HG02870 (cell line): ENCODE results near the gene XKR3.
"Not testable (repeated sequence)": the region's sequence is repeated elsewhere in the genome, so short reads cannot be mapped to it uniquely, and the experiment has no call there.

Experiments
- ATAC-seq: cut with Tn5 transposase; IDR thresholded peaks from one replicate; pipeline ENCODE4 v1.9.1; 2021; ENCODE audit warnings: mild to moderate bottlenecking, moderate library complexity; ENCODE audit not compliant: unreplicated experiment

Gene XKR3

DNA sequence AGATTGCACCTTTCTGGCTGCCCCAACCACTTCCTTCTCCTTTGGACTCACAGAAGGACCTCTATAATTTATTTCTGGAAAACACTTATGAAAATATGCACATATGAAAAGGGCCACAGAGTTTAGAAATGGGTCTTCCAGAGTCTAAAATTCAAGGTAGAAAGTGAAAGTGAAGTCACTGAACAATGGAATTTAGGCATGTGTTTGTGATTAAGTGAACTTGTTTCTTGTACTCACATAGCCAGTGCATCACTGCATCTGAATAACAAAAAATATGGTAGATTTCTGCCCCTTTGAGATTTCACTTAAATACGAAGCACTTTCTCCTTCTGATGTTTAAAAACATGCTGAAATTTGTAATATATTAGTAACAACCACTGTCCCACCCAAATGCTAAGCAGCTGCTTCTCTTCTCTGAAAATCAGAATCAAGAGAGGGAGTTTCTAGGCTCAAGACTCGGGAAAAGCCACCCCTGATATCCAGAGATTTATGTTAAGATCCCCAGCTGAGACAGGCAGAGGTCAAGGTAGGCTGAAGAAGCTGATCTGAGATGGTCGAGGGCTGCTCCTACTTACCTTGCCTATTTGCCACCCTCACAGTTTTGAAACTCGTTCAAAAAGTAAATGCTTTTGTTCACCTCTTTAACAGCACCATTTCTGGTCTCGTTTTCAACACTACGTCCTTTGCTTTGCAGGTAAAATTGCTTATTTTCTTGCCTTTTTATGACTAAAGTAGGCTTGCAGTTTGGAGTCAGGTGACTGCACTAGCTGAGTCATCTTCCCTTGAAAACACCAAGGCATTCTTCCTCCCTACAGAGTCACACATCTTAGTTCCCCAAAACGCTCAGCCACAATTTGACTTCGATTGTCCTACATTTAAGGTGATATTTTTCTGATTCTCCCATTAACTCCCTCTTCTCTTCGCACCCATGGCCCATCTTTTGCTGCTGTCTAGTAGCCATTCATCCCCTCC is at the start of gene XKR3:
Gene XKR3 (minus strand): TSS at position 696 of the 972 bp plus-strand sequence. CDS start 17,338 bp downstream, outside the sequence.
- no peak for ATAC-seq

DNA sequence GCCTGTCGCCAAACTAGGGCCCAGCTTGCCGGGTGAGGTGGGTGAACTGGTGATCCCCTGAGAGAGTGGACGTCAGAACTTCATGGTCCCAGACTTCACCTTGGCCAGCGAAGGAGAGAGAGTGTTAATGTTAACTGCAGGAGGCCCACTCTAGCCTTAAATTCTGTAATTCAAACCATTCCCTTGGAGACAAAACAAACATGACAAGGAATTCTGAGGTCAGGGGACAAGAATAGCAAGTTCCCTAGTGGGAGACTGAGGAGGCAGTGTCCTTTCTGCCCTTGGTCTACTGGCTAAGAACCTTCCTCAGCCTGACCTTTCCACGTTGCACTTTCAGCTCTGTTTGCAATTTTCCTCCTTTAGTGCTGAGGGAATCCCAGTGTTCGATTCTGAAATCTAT is 44.4 kb upstream of the XKR3 start:
- ATAC-seq = not testable (repeated sequence)

DNA sequence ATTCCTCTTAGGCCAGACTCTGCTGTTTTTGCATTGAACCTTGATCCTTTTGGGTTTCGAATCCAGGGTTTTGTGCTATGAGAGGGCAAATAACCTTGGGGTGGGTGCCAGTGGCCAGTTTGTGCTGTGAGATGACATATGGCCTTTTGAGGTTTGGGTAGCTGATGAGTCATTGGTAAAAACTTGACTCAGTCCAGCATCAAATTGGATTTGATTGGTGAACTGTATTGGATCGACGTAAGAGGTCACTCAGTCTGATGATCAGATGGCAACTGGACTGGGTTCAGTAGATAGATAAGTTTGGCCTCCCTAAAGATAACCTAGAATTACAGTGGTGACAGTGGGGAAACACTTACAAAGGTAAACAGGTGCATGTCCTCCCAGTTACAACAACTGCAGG is 41.0 kb upstream of the XKR3 start:
- no peak for ATAC-seq

DNA sequence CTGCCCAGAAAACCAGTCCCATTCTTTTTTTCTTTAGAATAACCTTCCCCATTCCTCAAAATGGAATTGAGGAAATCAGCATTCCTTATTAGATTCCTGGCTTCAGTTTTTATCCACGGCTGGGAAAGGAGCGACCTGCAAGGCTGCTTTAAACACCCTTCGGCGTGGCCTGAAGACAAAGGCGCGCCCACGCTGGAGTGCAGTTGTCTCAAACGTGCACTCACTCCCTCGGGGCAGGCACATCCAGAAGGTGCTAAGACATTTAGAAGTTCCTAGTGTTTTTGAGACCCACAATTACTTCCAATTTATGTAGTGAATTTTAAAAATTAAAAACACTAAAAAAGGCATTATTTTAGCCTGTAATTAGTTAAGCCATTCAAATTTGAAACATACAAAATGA is 31.6 kb upstream of the XKR3 start:
- not testable (repeated sequence) for ATAC-seq

DNA sequence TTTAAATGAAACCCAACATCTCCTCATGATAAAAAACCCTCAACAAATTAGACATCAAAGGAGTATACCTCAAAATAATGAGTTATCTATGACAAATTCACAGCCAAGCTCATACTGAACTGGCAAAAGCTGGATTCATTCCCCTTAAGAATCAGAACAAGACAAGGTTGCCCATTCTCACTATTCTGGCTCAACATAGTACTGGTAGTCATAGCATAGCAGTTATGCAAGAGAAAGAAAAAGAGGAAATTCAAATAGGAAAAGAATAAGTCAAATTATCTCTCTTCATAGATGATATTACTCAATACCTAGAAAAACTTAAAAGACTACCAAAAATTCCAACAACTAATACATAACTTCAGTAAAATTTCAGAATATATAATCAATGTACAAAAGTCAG is 29.4 kb upstream of the XKR3 start:
- no peak for ATAC-seq

DNA sequence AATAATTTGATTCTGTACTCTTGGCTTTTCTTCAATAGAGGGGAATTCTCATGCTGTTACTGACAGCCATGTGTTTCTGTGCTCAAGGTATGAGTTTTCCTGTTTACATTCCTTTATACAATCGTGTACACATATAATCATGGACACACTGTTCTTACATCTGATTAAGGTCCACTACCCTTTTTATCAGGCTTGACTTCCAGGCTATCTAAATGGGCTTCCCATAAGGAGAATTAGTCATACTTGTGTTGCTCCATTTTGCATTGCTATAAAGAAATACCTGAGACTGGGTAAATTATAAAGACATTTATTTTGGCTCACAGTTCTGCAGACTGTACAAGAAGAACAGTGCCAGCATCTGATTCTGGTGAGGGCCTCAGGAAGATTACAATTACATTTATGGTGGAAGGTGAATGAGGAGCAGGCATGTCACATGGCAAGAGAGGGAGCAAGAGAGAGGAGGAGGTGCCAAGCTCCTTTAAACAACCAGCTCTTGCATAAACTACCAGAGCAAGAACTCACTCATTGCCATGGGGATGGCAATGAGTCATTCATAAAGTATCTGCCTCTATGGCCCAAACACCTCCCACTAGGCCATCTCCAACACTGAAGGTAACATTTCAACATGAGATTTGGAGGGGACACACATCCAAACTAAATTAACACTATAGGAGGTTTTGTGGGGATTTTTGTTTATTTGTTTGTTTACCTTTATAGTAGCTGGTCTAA is 26.2 kb upstream of the XKR3 start:
- ATAC-seq = not testable (repeated sequence)

DNA sequence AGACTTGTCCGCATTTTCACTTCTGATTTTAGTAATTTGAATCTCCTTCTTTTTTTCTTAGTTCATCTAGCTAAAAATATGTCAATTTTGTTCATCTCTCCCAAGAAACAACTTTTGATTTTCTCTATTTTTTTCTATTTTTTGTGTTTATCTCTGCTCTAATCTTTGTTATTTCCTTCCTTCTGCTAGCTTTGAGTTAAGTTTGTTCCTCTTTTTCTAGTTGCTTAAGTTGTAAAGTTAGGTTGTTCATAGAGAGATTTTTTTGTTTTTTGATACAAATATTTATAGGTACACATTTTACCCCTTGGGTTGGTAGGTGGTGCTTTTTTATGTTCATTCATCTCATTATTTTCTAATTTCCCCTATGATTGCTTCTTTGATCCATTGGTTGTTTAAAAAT is 22.1 kb upstream of the XKR3 start:
- no peak for ATAC-seq

DNA sequence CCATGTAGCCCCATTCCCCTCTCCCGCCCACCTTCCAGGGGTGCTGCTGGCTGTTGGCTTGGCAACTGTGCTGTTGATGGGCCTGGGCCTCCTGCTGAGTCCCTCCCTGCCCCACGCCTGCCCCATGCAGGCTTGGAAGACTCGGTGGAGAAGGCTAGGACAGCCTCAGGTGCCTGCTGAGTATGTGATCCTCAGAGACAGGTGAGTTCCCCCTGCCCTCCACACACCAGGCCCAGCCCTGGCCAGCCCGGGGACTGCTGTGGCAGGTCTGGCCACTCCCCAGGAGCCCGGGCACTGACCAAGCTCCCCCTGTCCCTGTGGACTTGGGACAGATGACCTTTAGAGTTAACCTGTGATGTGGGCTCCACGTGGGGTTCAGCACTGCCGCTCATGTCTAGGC is 20.7 kb upstream of the XKR3 start:
- ATAC-seq = no peak

DNA sequence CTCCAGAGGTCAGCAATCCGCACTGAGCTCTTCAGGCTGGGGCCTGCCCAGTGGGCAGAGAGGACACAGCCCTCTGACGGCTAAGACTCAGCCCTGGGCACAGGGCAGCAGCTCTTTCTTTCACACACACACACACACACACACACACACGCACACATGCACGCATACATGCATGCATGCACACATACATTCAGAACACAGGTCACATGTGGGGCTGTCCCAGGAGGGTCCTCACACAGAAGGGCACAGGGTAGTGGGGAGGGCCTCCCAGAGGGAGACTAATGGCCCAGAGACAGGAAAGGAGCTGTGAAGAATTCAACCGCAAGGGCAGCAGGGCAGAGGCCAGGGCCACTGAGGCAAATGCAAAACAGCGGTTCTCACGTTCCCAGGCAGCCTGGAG is 20.3 kb upstream of the XKR3 start:
- no peak for ATAC-seq

DNA sequence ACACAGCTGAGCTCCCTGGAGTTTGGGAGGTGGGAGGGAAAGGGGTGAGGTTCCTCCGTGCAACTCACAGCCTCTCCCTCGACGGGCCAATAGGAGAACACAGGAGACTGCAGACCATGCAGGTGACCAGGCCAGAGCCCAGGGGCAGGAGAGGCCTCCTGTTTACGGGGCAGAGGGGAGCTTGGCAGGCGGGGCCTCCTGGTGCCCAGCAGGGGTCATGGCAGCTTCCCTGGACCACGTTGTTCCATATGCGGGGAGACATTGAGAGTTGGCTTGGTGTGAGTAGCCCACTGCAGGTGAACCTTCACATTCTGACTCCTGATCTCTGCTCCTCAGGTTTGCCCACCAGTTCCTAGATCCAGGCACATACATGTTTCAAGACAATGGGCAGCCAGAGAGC is 19.3 kb upstream of the XKR3 start:
- no peak for ATAC-seq

DNA sequence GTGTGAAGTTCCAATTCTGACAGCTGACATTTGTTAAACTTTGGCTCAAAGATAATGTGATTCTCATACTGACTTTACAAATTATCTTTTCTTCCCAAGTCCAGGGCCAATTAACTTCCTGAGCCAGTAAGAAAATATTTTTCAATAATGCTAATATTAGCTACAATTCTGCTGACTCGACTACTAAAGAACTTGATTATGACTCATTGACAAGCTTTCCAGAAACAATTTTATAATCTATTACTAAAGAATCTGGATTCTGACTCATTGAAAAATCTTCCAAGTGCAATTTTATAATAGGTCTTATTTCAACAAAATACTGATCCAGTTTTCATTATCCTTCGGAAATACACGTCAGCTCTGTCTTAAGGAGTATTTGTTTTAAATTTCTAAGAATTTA is 12.9 kb upstream of the XKR3 start:
- no peak for ATAC-seq

DNA sequence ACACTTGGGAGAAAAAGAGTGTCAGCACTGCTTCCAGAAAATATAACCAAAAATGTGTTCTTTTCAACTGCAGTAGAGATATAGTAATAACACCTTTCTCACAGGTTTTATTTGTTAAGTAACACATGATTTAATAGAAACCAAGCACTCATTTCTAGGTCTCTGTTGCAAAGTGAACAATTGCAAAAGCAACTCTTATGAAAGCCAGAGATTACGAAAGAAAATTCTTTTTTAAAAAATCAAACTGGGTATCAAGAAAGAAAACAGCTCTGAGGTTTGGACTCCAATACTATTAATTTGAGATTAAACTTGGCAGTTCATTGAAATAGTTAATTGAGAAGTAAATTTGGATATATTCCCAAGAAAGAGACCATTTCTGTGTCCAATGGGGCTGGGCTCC is 9.8 kb upstream of the XKR3 start:
- no peak for ATAC-seq

DNA sequence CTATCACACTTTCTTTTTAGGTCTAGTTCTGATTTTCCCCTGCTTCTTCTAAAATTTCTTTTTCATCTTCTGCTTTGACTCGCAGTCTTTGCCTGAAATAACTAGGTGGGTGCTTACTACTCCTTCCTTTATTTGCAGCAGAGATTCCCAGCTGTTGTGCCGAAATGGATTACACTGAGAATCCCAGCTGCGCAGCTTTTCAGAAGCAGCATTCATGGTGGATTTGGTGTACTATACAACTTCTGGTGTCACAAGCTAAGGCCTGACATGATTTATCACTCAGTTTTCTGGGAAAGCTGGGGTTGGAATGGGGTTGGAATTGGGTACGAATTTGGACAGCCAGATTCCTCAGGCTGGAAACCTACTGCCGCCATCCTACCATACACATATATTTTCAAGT is 6.0 kb upstream of the XKR3 start:
- ATAC-seq = no peak

DNA sequence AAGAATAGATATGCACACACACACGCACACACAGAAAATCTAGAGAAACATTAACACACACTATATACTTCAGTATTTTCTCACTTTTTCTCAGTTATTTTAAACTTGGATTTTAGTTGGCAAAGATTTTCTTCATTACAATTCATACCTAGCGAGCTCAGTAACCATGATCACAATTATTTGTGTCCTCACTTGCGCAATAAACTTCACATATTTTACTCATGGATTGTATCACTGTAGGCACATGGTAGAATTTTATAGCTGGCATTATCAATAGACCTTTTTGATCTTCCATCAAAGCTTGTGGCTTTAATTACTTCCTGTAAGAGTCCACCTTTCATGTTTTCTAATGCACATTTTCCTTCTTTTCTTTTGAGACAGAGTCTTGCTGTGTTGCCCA is 4.8 kb upstream of the XKR3 start:
- ATAC-seq = no peak

DNA sequence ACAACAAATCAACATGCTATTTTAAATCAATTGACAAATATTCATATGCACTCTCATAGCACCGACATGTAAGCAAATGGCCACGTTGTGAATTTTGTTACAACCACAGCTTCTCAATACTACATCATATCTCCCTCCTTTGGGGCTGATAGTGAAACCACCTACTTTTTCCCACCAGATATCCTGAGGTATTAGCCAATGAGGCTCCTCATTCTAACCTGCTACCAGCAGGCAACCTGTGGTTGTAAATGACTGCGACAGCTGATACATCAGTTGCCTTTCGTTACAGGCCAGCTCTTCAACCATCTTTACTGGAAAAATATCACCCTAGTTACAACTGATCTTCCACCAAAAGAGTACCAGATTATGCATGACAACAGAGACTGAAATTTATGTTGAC is 3.7 kb upstream of the XKR3 start:
- no peak for ATAC-seq

DNA sequence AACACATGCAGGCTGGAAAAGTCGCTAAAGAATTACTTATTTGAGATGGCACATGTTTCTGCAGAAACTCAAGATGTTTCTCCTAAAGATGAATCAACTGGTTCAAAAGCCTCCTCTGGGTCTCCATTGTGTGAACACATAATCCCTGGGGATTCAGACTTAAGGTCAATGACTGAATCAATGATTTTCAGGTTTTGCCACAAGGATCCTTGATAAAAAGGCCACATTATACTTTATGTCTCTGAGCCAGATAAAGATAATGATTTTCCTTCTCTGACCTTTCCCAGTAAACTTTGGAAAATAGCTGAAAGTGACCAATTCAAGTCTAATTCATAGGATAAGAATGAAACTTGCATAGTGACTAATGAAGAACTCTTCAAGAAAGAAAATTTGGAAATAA is 2.3 kb upstream of the XKR3 start:
- ATAC-seq = no peak

DNA sequence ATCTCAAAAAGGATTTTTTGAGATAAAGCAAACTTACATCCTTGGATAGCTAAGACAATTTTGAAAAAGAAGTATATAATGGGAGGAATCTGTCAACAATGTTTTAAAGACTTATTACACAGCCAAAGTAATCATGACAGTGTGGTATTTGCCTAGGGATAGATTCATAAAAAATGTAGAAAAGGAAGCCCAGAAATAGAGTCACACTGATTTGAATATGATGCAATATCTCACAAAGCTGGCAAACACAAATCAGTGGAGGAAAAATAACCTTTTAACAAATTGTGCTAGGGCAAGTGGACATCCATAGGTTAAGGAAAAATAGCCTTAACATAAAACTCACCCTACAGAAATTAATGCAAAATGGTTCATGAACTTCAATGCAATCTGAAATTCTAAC is 6.0 kb downstream of the XKR3 start:
- ATAC-seq = no peak

DNA sequence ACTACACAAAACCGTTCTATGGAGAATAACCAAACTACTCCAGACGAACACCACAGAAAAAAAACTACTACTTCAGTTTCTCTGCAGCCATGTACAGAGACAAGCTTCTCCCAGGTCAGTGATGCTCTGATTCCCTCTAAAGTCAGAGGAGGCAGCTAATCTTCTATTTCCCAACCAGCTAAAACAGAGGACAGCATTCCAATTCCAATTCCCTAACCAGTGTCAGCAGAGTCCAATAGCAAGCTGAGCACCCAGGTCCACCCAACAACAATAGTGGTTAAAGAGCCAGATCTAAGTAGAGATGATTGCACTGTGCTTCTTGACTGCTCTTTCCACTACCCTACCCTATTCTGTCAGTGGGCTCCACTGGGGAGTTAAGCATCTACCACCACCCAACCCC is 6.7 kb downstream of the XKR3 start:
- ATAC-seq = no peak

DNA sequence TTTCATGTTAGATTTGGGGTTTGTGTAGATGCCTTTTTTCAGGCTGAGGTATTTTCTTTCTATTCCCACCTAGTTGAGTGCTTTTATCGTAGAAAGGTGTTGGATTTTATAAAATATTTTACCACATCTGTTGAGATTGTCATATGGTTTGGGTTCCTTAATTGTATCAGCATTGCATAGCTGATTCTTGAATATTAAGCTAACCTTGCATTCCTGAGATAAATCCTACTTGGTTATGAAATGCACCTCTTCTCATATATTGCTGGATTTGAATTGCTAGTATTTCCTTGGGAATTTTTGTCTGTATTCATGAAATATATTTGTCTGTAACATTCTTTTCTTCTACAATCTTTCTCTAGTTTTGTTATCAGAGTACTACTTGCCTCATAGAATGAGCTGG is 10.1 kb downstream of the XKR3 start:
- no peak for ATAC-seq

DNA sequence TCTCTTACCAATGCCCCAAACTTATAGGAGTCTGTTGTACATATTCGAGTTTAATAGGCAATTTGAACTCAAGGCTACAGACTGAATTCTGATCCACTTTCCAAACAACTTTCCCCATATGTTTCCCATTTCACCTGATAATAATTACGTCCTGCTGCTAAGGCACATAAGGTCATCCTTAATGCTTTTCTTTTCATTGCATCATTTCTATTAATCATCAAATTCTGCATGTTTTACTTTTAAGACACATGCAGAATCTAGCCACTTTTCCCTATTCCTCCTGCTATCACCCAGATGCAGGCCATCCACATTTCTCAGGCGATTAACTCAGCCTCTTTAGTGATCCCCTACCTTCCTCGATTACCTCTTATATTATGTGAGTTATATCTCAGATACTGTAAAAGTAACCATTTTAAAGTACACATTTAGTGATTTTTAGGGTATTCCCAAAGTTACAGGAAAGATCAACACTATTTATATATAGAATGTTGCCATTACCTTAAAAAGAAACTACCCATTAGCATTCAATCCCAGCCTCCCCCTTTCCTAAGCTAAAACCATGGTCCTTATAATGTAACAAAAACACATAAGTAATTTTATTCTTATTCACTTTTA is 14.9 kb downstream of the XKR3 start:
- ATAC-seq = no peak

DNA sequence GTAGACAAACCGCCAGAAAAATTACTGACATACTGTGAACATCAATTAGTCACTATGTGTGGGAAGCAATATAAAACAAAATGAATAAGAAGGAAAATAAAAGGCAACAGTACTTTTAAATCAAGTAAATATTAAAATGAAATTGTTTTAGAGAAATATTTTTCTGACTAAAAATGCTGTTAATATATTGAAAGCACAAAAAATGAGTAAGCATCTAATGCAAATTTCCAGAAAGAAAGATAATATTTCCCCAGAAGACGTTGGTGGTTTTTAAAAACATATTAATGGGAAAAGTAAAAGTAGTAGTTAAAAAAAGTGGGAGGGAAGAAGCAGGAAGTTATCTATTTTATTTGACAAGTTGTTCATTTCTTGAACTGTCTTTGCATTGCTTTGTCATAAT is 16.5 kb downstream of the XKR3 start:
- ATAC-seq = no peak

DNA sequence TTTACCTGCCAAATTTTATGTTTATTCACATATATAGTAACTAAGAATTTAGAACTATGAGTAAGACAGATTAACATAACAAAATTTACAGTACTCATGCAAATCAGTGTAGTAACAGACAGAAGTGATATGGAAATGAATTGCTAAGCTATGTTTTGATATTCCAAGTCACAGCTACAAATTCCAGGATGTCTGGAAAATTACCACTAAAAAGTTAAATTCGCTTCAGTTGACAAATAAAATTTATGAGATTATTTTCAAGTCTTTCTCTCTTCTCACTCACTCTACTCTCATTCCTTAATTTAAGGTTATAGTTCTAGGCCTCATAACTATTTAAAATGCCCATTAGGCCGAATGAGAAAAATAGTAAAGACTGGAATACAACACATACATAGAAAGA is 18.1 kb downstream of the XKR3 start:
- no peak for ATAC-seq
